ENCODE data around the gene RUSF1.
A peak's percentile ranks its signal among the peaks of the same experiment; 100 is the strongest.

Gene RUSF1

GRCh38 chr16:31461201-31461920 lies 46.8 kb downstream of the RUSF1 start:
- TF ChIP-seq CTCF (IDR thresholded peaks at IDR 0.05; ENCODE audit: low read depth, low read length, missing control alignments), result no peak
- no peak for DNase-seq (ENCODE audit: low read depth)
- H3K4me3 ChIP-seq (ENCODE audit: low read depth, low read length), result no peak overlapping the region

GRCh38 chr16:31460582-31461002 lies 47.6 kb downstream of the RUSF1 start:
- peak overlapping the region; percentile 75 for H3K4me3 ChIP-seq (ENCODE audit: low read depth, low read length)
- peak; percentile 63 for TF ChIP-seq CTCF (IDR thresholded peaks at IDR 0.05; ENCODE audit: low read depth, low read length, missing control alignments)
- DNase-seq (ENCODE audit: low read depth), result no peak

GRCh38 chr16:31459687-31460581 lies 48.3 kb downstream of the RUSF1 start:
- peak overlapping the region; percentile 97 for H3K4me3 ChIP-seq (ENCODE audit: low read depth, low read length)
- TF ChIP-seq CTCF (IDR thresholded peaks at IDR 0.05; ENCODE audit: low read depth, low read length, missing control alignments), result no peak
- DNase-seq (ENCODE audit: low read depth), result peak; percentile 97

- peak; percentile 67 for TF ChIP-seq CTCF (IDR thresholded peaks at IDR 0.05; ENCODE audit: low read depth, low read length, missing control alignments)
- H3K4me3 ChIP-seq (ENCODE audit: low read depth, low read length), result peak within 1 kb of the TSS; percentile 97
- DNase-seq (ENCODE audit: low read depth), result peak; percentile 97
Measured at GRCh38 chr16:31458844-31459686, 49.1 kb downstream of the RUSF1 start, which contains the start of gene ARMC5. Gene ARMC5, plus strand, starts transcription at chr16:31459501. Its CDS starts 24 bp downstream, at chr16:31459525.

GRCh38 chr16:31458073-31458843 lies 49.9 kb downstream of the RUSF1 start:
- DNase-seq (ENCODE audit: low read depth), result no peak

More at GRCh38 chr16:31458073-31458843, 49.9 kb downstream of the RUSF1 start:
- peak overlapping the region; percentile 97 for H3K4me3 ChIP-seq (ENCODE audit: low read depth, low read length)
- peak; percentile 43 for TF ChIP-seq CTCF (IDR thresholded peaks at IDR 0.05; ENCODE audit: low read depth, low read length, missing control alignments)

Measured in GM12864 (cell line).